HG03066 (cell line): ENCODE data around the gene B9D2.
A peak's percentile ranks its signal among the peaks of the same experiment; 100 is the strongest.
"Not testable (repeated sequence)": the region's sequence is repeated elsewhere in the genome, so short reads cannot be mapped to it uniquely, and the experiment has no call there.

Source experiments
- ATAC-seq: cut with Tn5 transposase; IDR thresholded peaks from one replicate; pipeline ENCODE4 v1.9.1; 2021; ENCODE audit warnings: low read depth; ENCODE audit not compliant: unreplicated experiment

B9D2 gene, protein sequence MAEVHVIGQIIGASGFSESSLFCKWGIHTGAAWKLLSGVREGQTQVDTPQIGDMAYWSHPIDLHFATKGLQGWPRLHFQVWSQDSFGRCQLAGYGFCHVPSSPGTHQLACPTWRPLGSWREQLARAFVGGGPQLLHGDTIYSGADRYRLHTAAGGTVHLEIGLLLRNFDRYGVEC

DNA sequence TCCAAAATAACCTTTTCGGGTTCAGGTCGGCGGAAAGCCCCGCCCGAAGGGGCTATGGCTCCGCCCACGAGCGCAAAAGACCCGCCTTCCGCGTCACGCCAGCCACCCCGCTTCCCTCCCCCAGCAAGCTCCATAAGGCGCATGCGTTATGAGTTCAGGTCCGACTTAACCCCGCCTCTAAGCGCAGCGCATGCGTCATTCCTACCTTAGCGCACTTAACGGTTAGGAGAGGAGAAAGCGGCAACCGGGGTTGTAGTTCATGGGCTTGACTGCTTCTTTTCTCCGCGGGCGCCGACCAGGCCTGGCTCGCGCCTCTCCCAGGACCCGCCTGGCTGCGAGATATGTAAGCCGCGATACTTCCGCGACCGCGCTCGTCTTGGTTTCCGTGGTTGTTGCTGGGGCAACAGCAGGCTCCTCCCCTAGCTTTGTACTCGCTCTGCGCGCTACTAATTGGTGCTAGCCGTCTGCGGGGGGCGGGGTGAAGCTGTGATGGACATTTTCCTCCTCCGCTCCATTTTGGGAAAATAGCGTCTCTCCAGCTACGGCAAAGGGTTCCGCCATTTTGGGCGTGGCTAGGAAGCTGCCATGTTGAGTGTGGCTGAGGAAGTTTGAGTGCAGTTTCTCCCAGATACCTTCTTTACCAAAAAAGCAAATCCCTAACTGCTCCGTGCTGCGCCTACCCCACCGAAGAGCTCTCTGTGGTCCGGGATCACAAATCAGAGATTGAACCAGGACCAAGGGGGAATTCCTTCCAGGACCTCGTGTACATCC, at the start of gene B9D2:
TSS of gene B9D2 (minus strand) at position 397 of the 771 bp plus-strand sequence. CDS start 630 bp downstream, outside the sequence.
- ATAC-seq, result peak; percentile 85

- no peak for ATAC-seq
Observed at GRCh38 chr19:41412953-41413352, 49.0 kb upstream of the B9D2 start.

DNA sequence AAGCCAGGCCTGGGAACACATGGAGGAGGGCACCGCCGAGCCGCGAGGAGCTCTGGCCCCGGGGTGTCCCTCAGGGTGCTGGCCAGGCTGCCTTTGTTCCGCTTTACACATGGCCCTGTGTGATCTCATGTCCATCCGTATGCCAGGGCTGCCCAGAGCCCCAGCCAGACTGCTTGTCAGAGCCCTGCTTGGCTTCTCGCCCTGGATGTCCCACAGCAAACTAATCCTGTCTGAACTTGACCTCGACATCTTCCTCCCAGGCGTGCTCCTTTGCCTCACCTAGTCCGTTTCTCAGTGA, 48.0 kb upstream of the B9D2 start:
- no peak for ATAC-seq

DNA sequence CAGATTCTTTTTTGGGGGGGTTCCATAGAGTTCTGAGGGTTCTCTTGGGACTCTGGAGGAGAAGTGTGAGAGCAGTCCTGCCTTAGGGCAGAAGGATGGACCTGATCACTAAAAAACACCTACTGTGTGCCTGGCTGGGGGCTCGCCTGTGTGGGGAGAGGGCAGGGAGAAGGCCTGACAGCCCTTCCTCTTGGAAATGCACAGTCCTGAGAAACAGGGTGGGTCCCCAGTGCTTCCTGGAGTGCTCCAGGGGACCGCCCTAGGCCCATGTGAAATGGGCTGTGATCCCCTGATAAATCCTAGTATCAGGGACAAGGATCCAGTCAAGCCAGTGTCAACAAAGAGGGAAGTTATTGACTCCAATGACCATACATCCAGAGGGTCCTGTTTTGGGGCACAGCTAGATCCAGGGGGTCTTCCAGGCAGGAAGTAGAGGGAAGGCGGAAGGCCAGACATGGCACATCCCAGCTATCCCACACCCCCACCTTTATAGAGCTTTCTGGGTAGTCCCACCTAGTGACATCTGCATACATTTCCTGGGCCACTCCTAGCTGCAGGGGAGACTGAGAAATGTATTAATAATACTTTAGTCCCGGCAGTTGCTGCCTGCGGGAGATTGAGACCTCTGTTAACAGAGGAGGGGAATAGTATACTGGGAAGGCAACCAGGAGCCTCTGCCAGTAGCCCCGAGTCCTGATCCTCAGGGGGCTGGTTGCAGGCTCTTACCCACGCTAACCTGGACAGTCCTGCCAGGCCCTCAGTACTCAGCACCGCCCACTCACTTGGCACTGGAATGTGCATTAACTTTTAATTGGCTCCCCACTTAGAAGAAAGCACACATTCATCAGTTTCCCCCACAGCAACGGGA, 47.4 kb upstream of the B9D2 start:
- no peak for ATAC-seq

DNA sequence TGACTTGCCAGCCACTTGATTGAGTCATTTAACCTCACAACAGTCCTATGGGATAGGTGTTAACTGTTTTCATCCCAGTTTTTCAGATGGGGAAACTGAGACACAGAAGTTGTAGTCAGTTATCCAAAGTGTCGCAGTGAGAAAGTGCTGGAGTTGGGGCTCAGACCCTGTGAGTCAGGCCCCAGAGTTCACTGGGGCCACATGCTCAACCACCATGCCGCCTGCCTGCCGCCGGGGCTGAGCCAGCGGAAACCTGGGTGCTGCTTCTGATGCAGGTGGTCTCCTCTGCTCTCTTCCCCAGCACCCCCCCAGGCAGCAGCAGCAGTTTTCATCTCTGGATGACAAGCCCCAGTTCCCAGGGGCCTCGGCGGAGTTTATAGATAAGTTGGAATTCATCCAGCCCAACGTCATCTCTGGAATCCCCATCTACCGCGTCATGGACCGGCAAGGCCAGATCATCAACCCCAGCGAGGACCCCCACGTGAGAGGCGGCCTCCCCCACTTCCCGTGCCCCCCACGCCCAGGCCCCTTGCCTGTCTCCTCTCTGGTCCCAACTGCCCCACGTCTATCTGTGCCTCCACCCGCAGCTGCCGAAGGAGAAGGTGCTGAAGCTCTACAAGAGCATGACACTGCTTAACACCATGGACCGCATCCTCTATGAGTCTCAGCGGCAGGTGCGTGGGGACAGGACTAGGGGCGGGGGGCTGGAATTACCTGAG, 46.5 kb upstream of the B9D2 start:
- no peak for ATAC-seq

DNA sequence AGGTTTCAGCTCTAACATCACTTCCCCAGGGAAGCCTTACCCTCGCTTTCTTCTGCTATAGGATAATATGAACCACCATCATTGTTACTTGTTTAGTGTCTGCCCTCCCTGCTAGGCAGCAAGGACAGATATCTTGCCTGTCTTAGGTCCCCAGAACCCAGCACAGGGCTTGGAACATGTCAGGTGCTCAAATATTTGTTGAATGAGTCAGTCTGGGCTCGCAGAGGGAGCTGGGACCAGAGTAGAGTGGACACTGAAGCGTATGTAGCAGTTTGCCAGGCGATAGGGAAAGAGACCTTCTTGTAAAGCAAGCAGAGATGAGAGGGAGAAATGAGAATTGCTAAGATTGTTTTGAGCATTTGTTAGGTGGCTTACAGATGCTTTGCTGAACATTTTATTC, 45.3 kb upstream of the B9D2 start:
- no peak for ATAC-seq

DNA sequence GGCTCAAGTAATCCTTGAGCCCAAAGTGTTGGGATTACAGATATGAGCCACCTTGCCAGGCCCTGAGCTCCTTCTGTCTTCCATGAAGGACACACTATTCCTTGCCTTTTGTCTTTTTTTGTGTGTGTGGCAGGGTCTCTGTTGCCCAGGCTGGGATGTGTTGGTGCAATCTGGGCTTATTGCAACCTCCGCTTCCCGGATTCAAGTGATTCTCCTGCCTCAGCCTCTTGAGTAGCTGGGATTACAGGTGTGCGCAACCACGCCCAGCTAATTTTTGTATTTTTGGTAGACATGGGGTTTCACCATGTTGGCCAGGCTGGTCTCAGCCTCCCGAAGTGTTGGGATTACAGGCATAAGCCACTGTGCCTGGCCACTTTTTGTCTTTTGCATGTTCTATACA, 44.9 kb upstream of the B9D2 start:
- not testable (repeated sequence) for ATAC-seq

DNA sequence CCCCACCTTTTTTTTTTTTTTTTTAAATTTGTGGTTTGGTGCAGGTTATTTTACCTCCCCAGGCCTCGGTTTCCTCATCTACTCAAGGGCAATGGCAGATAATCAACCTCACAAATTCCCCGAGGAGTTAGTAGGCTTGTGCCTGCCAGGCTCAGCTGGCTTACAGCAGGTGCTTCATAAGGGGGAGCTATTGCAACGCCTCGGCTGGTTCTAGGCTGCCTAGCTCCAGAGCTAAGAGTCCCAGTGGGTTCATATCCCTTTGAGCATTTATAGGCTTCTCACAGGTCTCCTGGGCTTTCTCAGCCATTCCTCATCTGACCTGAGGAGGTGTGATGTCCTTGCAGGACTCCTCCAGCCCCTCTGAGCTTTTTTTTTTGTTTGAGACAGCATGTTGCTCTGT, 44.3 kb upstream of the B9D2 start:
- ATAC-seq, result no peak

GRCh38 chr19:41407271-41407670, 43.3 kb upstream of the B9D2 start:
- ATAC-seq, result no peak

DNA sequence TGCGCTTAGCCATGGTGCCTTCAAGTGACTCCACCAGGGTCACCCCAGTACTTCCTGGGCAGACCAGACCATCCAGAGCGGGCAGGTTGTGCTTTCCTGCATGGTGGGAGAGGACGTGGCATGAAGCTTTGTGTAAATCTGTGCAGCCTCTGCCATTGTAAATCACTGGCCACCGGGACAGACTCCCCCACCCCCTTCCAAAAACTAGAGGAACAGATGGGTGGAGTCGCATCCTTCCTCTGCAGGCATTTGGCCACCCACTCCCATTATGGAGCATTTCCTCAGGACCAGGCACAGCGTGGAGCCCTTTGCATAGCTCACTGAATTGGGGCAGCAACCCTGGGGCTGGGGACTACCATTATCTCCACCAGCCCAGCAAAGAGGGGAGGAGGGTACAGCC, 41.8 kb upstream of the B9D2 start:
- no peak for ATAC-seq

- no peak for ATAC-seq
Observed at GRCh38 chr19:41403181-41403970, 39.4 kb upstream of the B9D2 start.

- no peak for ATAC-seq
Observed at GRCh38 chr19:41402010-41402409, 38.1 kb upstream of the B9D2 start.

- ATAC-seq, result no peak
Observed at GRCh38 chr19:41401483-41401882, 37.5 kb upstream of the B9D2 start.

DNA sequence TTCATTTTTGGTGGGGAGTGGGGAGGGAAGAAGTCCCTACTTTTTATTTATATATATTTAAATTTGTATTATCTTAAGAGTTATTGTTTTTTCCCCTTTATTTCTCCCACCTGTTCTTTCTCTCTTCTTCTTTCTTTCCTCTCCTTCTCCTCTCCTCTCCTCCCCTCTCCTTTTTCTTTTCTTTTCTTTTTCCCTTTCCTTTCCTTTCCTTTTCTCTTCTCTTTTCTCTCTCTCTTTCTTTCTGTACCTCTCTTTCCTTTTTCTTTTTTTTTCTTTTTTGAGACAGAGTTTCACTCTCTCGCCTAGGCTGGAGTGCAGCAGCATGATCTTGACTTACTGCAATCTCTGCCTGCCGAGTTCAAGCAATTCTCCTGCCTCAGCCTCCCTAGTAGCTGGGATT, 35.6 kb upstream of the B9D2 start:
- no peak for ATAC-seq

GRCh38 chr19:41399091-41399490, 35.1 kb upstream of the B9D2 start:
- no peak for ATAC-seq

DNA sequence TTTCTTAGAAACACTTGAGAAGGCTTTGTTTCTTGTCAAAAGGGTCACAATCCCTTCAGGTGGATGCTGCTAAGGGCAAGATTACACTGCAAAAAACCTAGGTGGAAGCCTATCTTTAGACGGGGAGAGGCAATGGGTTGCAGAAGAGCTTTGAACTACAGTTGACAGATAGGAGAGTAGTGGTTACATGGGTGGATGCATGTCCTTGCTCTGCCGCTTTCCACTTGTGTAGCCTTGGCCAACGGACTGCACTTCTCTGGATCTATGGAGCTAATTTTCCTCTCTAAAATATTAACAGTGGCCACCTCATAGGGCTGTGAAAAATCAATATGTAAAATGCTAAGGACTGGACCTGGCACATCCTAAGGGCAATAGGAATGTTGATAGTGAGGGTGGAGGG, 34.6 kb upstream of the B9D2 start:
- no peak for ATAC-seq

GRCh38 chr19:41398050-41398418, 34.1 kb upstream of the B9D2 start:
- no peak for ATAC-seq

- ATAC-seq, result peak; percentile 87
Observed at GRCh38 chr19:41397086-41398049, 33.4 kb upstream of the B9D2 start, which contains the start of the genes BCKDHA and EXOSC5. TSS of gene BCKDHA (plus strand) at chr19:41397818. CDS start at chr19:41397828, 10 bp downstream. TSS of gene EXOSC5 (minus strand) at chr19:41397359. CDS start at chr19:41397328, 31 bp downstream.

- ATAC-seq, result no peak
Observed at GRCh38 chr19:41395355-41395754, 31.4 kb upstream of the B9D2 start.
